ENCODE measurements around the gene DLG5. TPM values are rescaled to one million over a fixed set of nuclear protein-coding genes. Genes with fewer than 3 reads are reported as not detected.

The DLG5 gene
- total and polyA plus RNA-seq, 9 of the 15 experiments (the other 6 are each of a cell fraction or from before 2014, with no cell fraction given), result 1.4 to 26.8 (median 11.2) TPM

- Histone ChIP-seq H3K36me3 (ENCODE audit: control insufficient read depth, insufficient read depth, low read length) (peaks cover 72% of the 10 kb centered on the region; the same call in 2 of the 3 replicates), H3K9me1 (ENCODE audit: control insufficient read depth, insufficient read depth, low read length) (no peaks in the 10 kb centered on the region), H4K20me1 (replicated peaks; ENCODE audit: control insufficient read depth, insufficient read depth, low read length) (peaks cover 9% of the 10 kb centered on the region; the same call in 1 of the 2 replicates), H3K79me2 (ENCODE audit: control insufficient read depth, insufficient read depth, low read length) (no peaks in the 10 kb centered on the region), H3K4me3 (no peak overlapping the region), H3K27ac (ENCODE audit: extremely low read depth, low read depth, low read length) (no peak overlapping the region), H3K9ac (ENCODE audit: insufficient read depth in 1 of 2, low read depth in 2 of 2, low read length in 2 of 2) (no peak overlapping the region), H3K4me2 (ENCODE audit: insufficient read depth, low read length) (no peak overlapping the region), H3K4me1 (replicated peaks in 1 of 2; ENCODE audit: control insufficient read depth in 2 of 2, insufficient read depth in 2 of 2, low read length in 2 of 2) (no peaks in the 10 kb centered on the region), H3K27me3 (ENCODE audit: control insufficient read depth in 2 of 2, insufficient read depth in 2 of 2, low read length in 2 of 2) (no peaks in the 10 kb centered on the region), H3K9me3 (replicated peaks; ENCODE audit: control insufficient read depth, insufficient read depth, low read depth, low read length) (no peaks in the 10 kb centered on the region), H2AFZ (ENCODE audit: low read depth, low read length) (no peak overlapping the region)
- TF ChIP-seq FOSL1 (tag; conservative IDR thresholded peaks at IDR 0.05) (peak; percentile 47; the same call in 1 of the 2 replicates), GMEB1 (CRISPR knock-in tag; IDR thresholded peaks at IDR 0.05) (no peak), BRF1 (IDR thresholded peaks at IDR 0.05; ENCODE audit: borderline replicate concordance, extremely low read depth, insufficient read length) (no peak), KDM2B (CRISPR knock-in tag; IDR thresholded peaks at IDR 0.05) (no peak), NR2F6 (CRISPR knock-in tag; IDR thresholded peaks at IDR 0.05) (no peak)
- intact Hi-C loops (cut with micrococcal nuclease) (no loop called here), in situ Hi-C loops (cut with MboI) (no loop called here)
- no peak for DNase-seq (ENCODE audit: extremely low read depth in 1 of 4, low spot score in 3 of 4)
- CTCF ChIA-PET (ENCODE audit: low intra/inter-chr PET ratio), result no interaction called here
- WGBS (ENCODE audit: insufficient coverage, low coverage, missing lambda C conversion rate), result 33% methylated on average over 2 of the region's 2 CpGs
- POLR2A ChIA-PET, result interaction anchor here (1.4 to 2.2 kb wide), 3 partner anchors 8 to 11 kb away, joined by 3 to 10 read pairs (median 3); no protein-coding TSS in a partner anchor
- no peak for FAIRE-seq
- no peak for ATAC-seq
- BruUV-seq (replicated peaks), result no TSS peak
Measured at GRCh38 chr10:77798940-77799339, 127.6 kb downstream of the DLG5 start.
